Measurements from ENCODE around the gene RBBP8NL. TPM values are rescaled to one million over a fixed set of nuclear protein-coding genes. Genes with fewer than 3 reads are reported as not detected.
"Not testable (repeated sequence)": the region's sequence is repeated elsewhere in the genome, so short reads cannot be mapped to it uniquely, and the experiment has no call there.

RBBP8NL gene
- total RNA-seq, 1 experiment from 2014 or later: 14.0 TPM

- intact Hi-C loops (cut with micrococcal nuclease; ENCODE audit: unreplicated experiment): loop anchor here (5.0 kb wide), 2 partner anchors 194 to 364 kb away; no protein-coding TSS in a partner anchor
- no peaks in the 10 kb centered on the region; the same call in 1 of the 2 replicates for H3K79me2 ChIP-seq (ENCODE audit: low read depth)
- peaks cover 17% of the 10 kb centered on the region; the same call in 1 of the 2 replicates for H3F3A ChIP-seq (ENCODE audit: insufficient read depth, low read depth)
- ChIA-PET CTCF (no interaction called here), POLR2A (ENCODE audit: unreplicated experiment) (interaction anchor here (0.6 kb wide), 1 partner anchor 216 kb away, joined by 3 read pairs; no protein-coding TSS in a partner anchor)
- no peaks in the 10 kb centered on the region for H3K27me3 ChIP-seq (ENCODE audit: insufficient read depth, low read depth)
- no peaks in the 10 kb centered on the region for H3K36me3 ChIP-seq (ENCODE audit: low read depth)
- TF ChIP-seq CTCF (conservative IDR thresholded peaks at IDR 0.05): no peak
- no peak for TF ChIP-seq EZH2 (IDR thresholded peaks at IDR 0.05; ENCODE audit: low read depth)
- no peak overlapping the region for H3K4me3 ChIP-seq
- 0 out of 2 replicates have a peak, but pooled peaks cover 3% of the 10 kb centered on the region for H4K20me1 ChIP-seq (ENCODE audit: insufficient read depth)
- peak overlapping the region; percentile 85 for H3K4me2 ChIP-seq
- no peak overlapping the region for H2AFZ ChIP-seq
- no peaks in the 10 kb centered on the region for H3K9me2 ChIP-seq (ENCODE audit: insufficient read depth)
- BruUV-seq (replicated peaks): no TSS peak
- H3K4me1 ChIP-seq (replicated peaks; ENCODE audit: insufficient read depth): peaks cover 38% of the 10 kb centered on the region
- peak overlapping the region; percentile 45; the same call in 1 of the 2 replicates for H3K27ac ChIP-seq
- DNase-seq: no peak
- H3K9me3 ChIP-seq (ENCODE audit: insufficient read depth, low read depth): no peaks in the 10 kb centered on the region
Observed at GRCh38 chr20:62428002-62428372, 648 bp upstream of the RBBP8NL start.

DNA sequence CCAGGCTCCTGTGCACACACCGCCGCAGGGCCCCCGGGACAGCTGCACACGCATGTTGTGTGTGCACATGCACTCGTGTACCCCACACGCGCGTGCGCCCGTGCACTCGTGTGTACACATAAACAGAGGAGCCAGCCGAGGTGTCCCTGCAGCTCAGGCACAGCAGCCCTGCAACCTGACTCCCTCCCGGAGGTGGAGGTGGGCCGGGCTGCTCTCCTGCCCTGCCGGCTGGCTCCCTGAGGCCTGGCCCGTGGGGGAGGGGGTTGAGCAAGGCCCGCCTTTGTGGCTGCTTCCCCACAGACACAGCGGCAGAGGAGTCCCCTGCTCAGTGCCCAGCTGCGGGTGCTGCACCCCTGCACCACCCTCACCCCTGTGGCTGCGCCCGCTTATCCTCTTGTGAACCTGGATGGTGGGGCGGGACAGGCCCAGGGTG is 624 bp downstream of the RBBP8NL start:
- peak overlapping the region; percentile 85 for H3K4me2 ChIP-seq
- H3K79me2 ChIP-seq (ENCODE audit: low read depth): no peaks in the 10 kb centered on the region; the same call in 1 of the 2 replicates
- no peaks in the 10 kb centered on the region for H3K27me3 ChIP-seq (ENCODE audit: insufficient read depth, low read depth)
- H3K36me3 ChIP-seq (ENCODE audit: low read depth): no peaks in the 10 kb centered on the region
- TF ChIP-seq EZH2 (IDR thresholded peaks at IDR 0.05; ENCODE audit: low read depth) (no peak), CTCF (conservative IDR thresholded peaks at IDR 0.05) (no peak)
- no peaks in the 10 kb centered on the region for H3K9me3 ChIP-seq (ENCODE audit: insufficient read depth, low read depth)
- H3K4me3 ChIP-seq: peak overlapping the region; percentile 64
- peak; percentile 77 to 91 for DNase-seq
- peaks cover 19% of the 10 kb centered on the region; the same call in 1 of the 2 replicates for H3F3A ChIP-seq (ENCODE audit: insufficient read depth, low read depth)
- CTCF ChIA-PET: interaction anchor here (1.0 kb wide), 1 partner anchor 17 kb away, joined by 4 read pairs; no protein-coding TSS in a partner anchor
- no peaks in the 10 kb centered on the region for H3K9me2 ChIP-seq (ENCODE audit: insufficient read depth)
- intact Hi-C loops (cut with micrococcal nuclease; ENCODE audit: unreplicated experiment): loop anchor here (1.0 to 5.0 kb wide), 4 partner anchors 56 to 366 kb away; no protein-coding TSS in a partner anchor
- 0 out of 2 replicates have a peak, but pooled peaks cover 3% of the 10 kb centered on the region for H4K20me1 ChIP-seq (ENCODE audit: insufficient read depth)
- H2AFZ ChIP-seq: peak overlapping the region; percentile 70; the same call in 1 of the 2 replicates
- H3K27ac ChIP-seq: peak overlapping the region; percentile 38; the same call in 1 of the 2 replicates
- peaks cover 38% of the 10 kb centered on the region for H3K4me1 ChIP-seq (replicated peaks; ENCODE audit: insufficient read depth)
- POLR2A ChIA-PET (ENCODE audit: unreplicated experiment): interaction anchor here (0.6 kb wide), 2 partner anchors 17 to 216 kb away, joined by 3 read pairs; no protein-coding TSS in a partner anchor
- no TSS peak for BruUV-seq (replicated peaks)

GRCh38 chr20:62426059-62426348 is 1.3 kb downstream of the RBBP8NL start:
- H4K20me1 ChIP-seq (ENCODE audit: insufficient read depth); H3K36me3 ChIP-seq (ENCODE audit: low read depth); H3K9me2 ChIP-seq (ENCODE audit: insufficient read depth); CTCF ChIA-PET; H3K79me2 ChIP-seq (ENCODE audit: low read depth); H3K27ac ChIP-seq; H3K27me3 ChIP-seq (ENCODE audit: insufficient read depth, low read depth); POLR2A ChIA-PET (ENCODE audit: unreplicated experiment); H3K9me3 ChIP-seq (ENCODE audit: insufficient read depth, low read depth); DNase-seq; H2AFZ ChIP-seq: not testable (repeated sequence)
- H3K4me1 ChIP-seq (replicated peaks; ENCODE audit: insufficient read depth): peaks cover 40% of the 10 kb centered on the region
- H3K4me2 ChIP-seq: peak overlapping the region; percentile 85
- H3F3A ChIP-seq (ENCODE audit: insufficient read depth, low read depth): peaks cover 26% of the 10 kb centered on the region; the same call in 1 of the 2 replicates
- BruUV-seq (replicated peaks): TSS peak; percentile 27
- intact Hi-C loops (cut with micrococcal nuclease; ENCODE audit: unreplicated experiment): loop anchor here (5.0 kb wide), 2 partner anchors 196 to 366 kb away; no protein-coding TSS in a partner anchor
- peak overlapping the region; percentile 64; the same call in 1 of the 2 replicates for H3K4me3 ChIP-seq

Data from PC-9 (cell line).